ENCODE results near the gene RAB3A.
"Not testable (repeated sequence)": the region's sequence is repeated elsewhere in the genome, so short reads cannot be mapped to it uniquely, and the experiment has no call there.

The RAB3A gene

GRCh38 chr19:18223860-18224524 lies 20.1 kb upstream of the RAB3A start:
- DNase-seq, result peak; percentile 32 to 56

GRCh38 chr19:18221815-18222725 lies 18.2 kb upstream of the RAB3A start:
- no peak for DNase-seq

- DNase-seq, result no peak
Observed at GRCh38 chr19:18220632-18221275, 16.9 kb upstream of the RAB3A start.

GRCh38 chr19:18219911-18220631 lies 16.2 kb upstream of the RAB3A start:
- DNase-seq, result no peak

- DNase-seq, result no peak
Observed at GRCh38 chr19:18218600-18218999, 14.8 kb upstream of the RAB3A start.

GRCh38 chr19:18218159-18218558 lies 14.3 kb upstream of the RAB3A start:
- no peak for DNase-seq

GRCh38 chr19:18216789-18217188 lies 12.9 kb upstream of the RAB3A start:
- DNase-seq, result no peak

- DNase-seq, result no peak
Observed at GRCh38 chr19:18214779-18215433, 11.1 kb upstream of the RAB3A start.

GRCh38 chr19:18211683-18212082 lies 7.8 kb upstream of the RAB3A start:
- DNase-seq, result no peak

GRCh38 chr19:18209912-18210311 lies 6.1 kb upstream of the RAB3A start:
- not testable (repeated sequence) for DNase-seq

- peak; percentile 18 to 37 for DNase-seq
Observed at GRCh38 chr19:18208098-18208951, 4.5 kb upstream of the RAB3A start.

GRCh38 chr19:18206018-18206417 lies 2.2 kb upstream of the RAB3A start:
- no peak for DNase-seq

GRCh38 chr19:18205200-18205892 lies 1.5 kb upstream of the RAB3A start:
- DNase-seq, result peak; percentile 64 to 70

GRCh38 chr19:18204394-18205199 lies 755 bp upstream of the RAB3A start:
- DNase-seq, result peak; percentile 87 to 93

GRCh38 chr19:18203408-18203862 lies 407 bp downstream of the RAB3A start:
- DNase-seq, result peak in 1 of 2 experiments; percentile 46

GRCh38 chr19:18202778-18203407 lies 949 bp downstream of the RAB3A start:
- DNase-seq, result peak; percentile 27 to 44

GRCh38 chr19:18202397-18202777 lies 1.5 kb downstream of the RAB3A start:
- DNase-seq, result no peak

- no peak for DNase-seq
Observed at GRCh38 chr19:18198374-18198773, 5.5 kb downstream of the RAB3A start.

- DNase-seq, result no peak
Observed at GRCh38 chr19:18197941-18198340, 5.9 kb downstream of the RAB3A start.

Measured in Kasumi-1 (cell line).